A673 (cell line): ENCODE measurements around the gene ARHGAP15. TPM values are rescaled to one million over a fixed set of nuclear protein-coding genes. Genes with fewer than 3 reads are reported as not detected.

ENCODE experiments used
- BruUV-seq: library from RNA; stranded (reverse); fragments of 400-500 nt; replicated peaks from 2 replicates; lab custom pipeline; 2021; lab: Mats Ljungman, UMichigan
- CTCF ChIA-PET: fragments of 300-600 bp; sonication (Branson Sonifier 250); formaldehyde crosslinking; loops from one replicate; lab custom pipeline; 2022; ENCODE audit warnings: antibody characterized with exemption; lab: Charles Lee
- POLR2A ChIA-PET: fragments of 300-600 bp; sonication (Branson Sonifier 250); formaldehyde crosslinking; loops from one replicate; lab custom pipeline; 2022; ENCODE audit warnings: antibody characterized with exemption; ENCODE audit not compliant: low non-redundant PET; lab: Charles Lee
- DNase-seq: peaks from one replicate; pipeline ENCODE4 v3.0.0-alpha.2; 2015; ENCODE audit warnings: low spot score
- H3K27ac ChIP-seq: fragments of 200-600 bp; sonication (generic); 2 replicates; pipeline ENCODE4 v1.5.1; 2016; ENCODE audit warnings: mixed run types, low read depth, mild to moderate bottlenecking, mixed read lengths, antibody characterized with exemption, low read length; ENCODE audit not compliant: poor library complexity, severe bottlenecking
- H3K27me3 ChIP-seq: fragments of 200-600 bp; sonication (generic); replicated peaks from 2 replicates; pipeline ENCODE4 v1.6.1; 2017; ENCODE audit warnings: mixed run types, low read depth, mild to moderate bottlenecking, mixed read lengths, antibody characterized with exemption, low read length; ENCODE audit not compliant: insufficient read depth, poor library complexity
- H3K36me3 ChIP-seq: fragments of 200-600 bp; sonication (generic); 2 replicates; pipeline ENCODE4 v1.6.1; 2016; ENCODE audit warnings: mixed run types, mild to moderate bottlenecking, mixed read lengths, antibody characterized with exemption, low read length; ENCODE audit not compliant: insufficient read depth, poor library complexity, severe bottlenecking
- H3K4me1 ChIP-seq: fragments of 200-600 bp; sonication (generic); 2 replicates; pipeline ENCODE4 v1.6.1; 2017; ENCODE audit warnings: mixed run types, mild to moderate bottlenecking, mixed read lengths, antibody characterized with exemption, low read length; ENCODE audit not compliant: insufficient read depth, poor library complexity, severe bottlenecking
- H3K4me3 ChIP-seq: fragments of 200-600 bp; sonication (generic); 2 replicates; pipeline ENCODE4 v1.5.1; 2016; ENCODE audit warnings: low read depth, mixed run types, mild to moderate bottlenecking, mixed read lengths, low read length; ENCODE audit not compliant: poor library complexity, severe bottlenecking
- H3K9me3 ChIP-seq: fragments of 200-600 bp; sonication (generic); 2 replicates; pipeline ENCODE4 v1.6.1; 2016; ENCODE audit warnings: mixed run types, low read depth, mild to moderate bottlenecking, mixed read lengths, antibody characterized with exemption, low read length; ENCODE audit not compliant: poor library complexity, severe bottlenecking
- EZH2 ChIP-seq: fragments of 200-600 bp; sonication (generic); IDR thresholded peaks from 2 replicates; pipeline ENCODE4 v1.6.1; 2017; ENCODE audit warnings: borderline replicate concordance, low read depth, mild to moderate bottlenecking, mixed read lengths, antibody characterized with exemption, low read length; ENCODE audit not compliant: poor library complexity, severe bottlenecking
- intact Hi-C: fragments of 100-400 bp; cut with micrococcal nuclease; formaldehyde crosslinking; loops from one replicate; pipeline ENCODE4 v1.10.0; 2022; ENCODE audit not compliant: unreplicated experiment
- total RNA-seq: library from RNA; stranded (reverse); gene quantifications from 2 replicates; pipeline ENCODE4 v1.2.3, GENCODE V29; 2021
- TF ChIP-seq, protein P1 (sequence below): fragments of 300-800, 200-600 bp; sonication (generic); conservative IDR thresholded peaks from 2 replicates; pipeline ENCODE4 v1.5.1; 2017; ENCODE audit warnings: low read depth, mild to moderate bottlenecking, antibody characterized with exemption, low read length, moderate library complexity, mixed read lengths

ARHGAP15 gene
- total RNA-seq, 1 experiment from 2014 or later = not detected

DNA sequence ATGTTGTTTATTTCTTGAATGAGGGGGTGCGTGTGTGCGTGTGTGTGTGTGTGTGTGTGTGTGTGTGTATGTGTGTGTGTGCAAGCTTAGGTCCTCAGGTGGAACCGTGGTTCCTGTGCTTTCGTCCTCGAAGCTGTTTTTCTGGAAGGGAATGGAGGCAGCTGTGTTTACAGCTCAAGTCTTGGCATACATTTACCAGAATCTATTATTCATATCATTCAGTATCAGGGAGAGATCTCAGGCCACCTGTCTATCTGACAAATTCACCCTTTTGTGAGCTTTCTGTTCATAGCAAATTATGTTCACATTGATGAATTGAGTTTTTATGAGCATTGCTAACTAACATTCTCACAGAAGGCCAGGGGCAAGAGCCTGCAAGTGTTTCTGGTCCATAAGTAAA is 550.4 kb downstream of the ARHGAP15 start:
- no peak overlapping the region for H3K27ac ChIP-seq
- intact Hi-C loops = no loop called here
- ChIA-PET POLR2A (no interaction called here), CTCF (no interaction called here)
- H3K36me3 ChIP-seq = no peaks in the 10 kb centered on the region
- TF ChIP-seq, protein P1, sequence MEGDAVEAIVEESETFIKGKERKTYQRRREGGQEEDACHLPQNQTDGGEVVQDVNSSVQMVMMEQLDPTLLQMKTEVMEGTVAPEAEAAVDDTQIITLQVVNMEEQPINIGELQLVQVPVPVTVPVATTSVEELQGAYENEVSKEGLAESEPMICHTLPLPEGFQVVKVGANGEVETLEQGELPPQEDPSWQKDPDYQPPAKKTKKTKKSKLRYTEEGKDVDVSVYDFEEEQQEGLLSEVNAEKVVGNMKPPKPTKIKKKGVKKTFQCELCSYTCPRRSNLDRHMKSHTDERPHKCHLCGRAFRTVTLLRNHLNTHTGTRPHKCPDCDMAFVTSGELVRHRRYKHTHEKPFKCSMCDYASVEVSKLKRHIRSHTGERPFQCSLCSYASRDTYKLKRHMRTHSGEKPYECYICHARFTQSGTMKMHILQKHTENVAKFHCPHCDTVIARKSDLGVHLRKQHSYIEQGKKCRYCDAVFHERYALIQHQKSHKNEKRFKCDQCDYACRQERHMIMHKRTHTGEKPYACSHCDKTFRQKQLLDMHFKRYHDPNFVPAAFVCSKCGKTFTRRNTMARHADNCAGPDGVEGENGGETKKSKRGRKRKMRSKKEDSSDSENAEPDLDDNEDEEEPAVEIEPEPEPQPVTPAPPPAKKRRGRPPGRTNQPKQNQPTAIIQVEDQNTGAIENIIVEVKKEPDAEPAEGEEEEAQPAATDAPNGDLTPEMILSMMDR = no peak
- no peak for TF ChIP-seq EZH2
- H3K27me3 ChIP-seq = no peaks in the 10 kb centered on the region
- no peak overlapping the region for H3K4me3 ChIP-seq
- no peaks in the 10 kb centered on the region for H3K4me1 ChIP-seq
- no TSS peak for BruUV-seq
- no peak for DNase-seq
- H3K9me3 ChIP-seq = no peaks in the 10 kb centered on the region

DNA sequence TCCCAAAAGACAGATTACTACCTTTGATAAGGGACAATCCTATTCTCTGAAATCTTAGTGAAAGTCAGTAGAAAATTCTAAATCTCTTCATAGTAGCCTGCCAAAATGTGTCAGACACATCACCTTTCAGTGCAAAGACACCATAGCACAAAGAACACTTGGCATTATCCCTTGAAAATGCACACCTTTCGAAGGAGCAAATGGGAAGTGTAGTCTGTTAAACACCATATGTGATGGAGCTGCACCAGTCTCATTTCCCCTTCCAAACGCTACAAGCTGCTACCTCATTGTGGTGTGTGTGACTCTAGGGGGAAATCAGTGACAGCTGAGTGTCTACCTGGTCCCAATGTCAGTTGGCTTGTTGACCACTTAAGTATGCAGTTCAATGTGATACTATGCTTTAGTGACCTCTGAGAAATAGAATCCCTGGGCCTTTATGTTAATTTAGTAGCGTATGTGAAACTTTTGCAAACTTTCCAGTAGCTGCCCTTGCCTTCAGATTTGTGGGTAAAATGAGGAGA is 551.7 kb downstream of the ARHGAP15 start:
- Histone ChIP-seq H3K27ac (no peak overlapping the region), H3K4me3 (no peak overlapping the region), H3K27me3 (no peaks in the 10 kb centered on the region), H3K9me3 (no peaks in the 10 kb centered on the region), H3K4me1 (no peaks in the 10 kb centered on the region), H3K36me3 (no peaks in the 10 kb centered on the region)
- BruUV-seq = no TSS peak
- DNase-seq = no peak
- ChIA-PET CTCF (no interaction called here), POLR2A (no interaction called here)
- TF ChIP-seq, protein P1 = no peak
- TF ChIP-seq EZH2 = no peak
- intact Hi-C loops = no loop called here

DNA sequence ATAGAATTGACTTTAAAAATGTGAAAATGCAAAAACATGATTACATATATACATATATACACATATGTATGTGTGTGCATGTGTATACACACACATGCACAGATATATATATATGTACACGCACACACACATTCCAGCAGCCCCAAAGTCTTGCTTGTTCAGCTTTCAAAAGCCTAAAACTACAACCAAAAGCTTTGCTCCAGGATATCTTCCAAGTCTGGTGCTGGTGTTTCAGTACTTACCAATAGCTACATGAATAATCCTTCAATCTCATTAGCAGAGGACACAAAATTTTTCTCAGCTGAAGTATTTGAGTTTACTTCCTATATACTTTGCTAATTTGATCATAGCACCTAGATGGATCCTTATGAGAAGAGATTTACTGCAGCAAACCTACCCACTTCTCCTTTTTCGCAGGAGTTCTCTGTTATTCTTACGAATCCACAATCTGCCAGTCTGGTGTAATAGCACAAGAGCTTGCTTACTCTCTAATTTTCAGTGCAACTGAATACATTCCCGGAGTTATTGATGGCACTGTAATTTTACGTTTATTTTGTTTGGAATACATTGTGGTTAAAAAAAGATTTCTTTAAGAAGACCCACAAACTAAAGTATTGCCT is 553.3 kb downstream of the ARHGAP15 start:
- H3K4me3 ChIP-seq = no peak overlapping the region
- BruUV-seq = no TSS peak
- H3K27ac ChIP-seq = no peak overlapping the region
- no peaks in the 10 kb centered on the region for H3K4me1 ChIP-seq
- CTCF ChIA-PET = no interaction called here
- POLR2A ChIA-PET = no interaction called here
- intact Hi-C loops = no loop called here
- TF ChIP-seq EZH2 = no peak
- TF ChIP-seq, protein P1 = no peak
- no peak for DNase-seq
- H3K27me3 ChIP-seq = no peaks in the 10 kb centered on the region
- no peaks in the 10 kb centered on the region for H3K9me3 ChIP-seq
- no peaks in the 10 kb centered on the region for H3K36me3 ChIP-seq
